HT1080 (cell line): ENCODE measurements around the gene NAPB. TPM values are rescaled to one million over a fixed set of nuclear protein-coding genes. Genes with fewer than 3 reads are reported as not detected.
A peak's percentile ranks its signal among the peaks of the same experiment; 100 is the strongest.
"Not testable (repeated sequence)": the region's sequence is repeated elsewhere in the genome, so short reads cannot be mapped to it uniquely, and the experiment has no call there.

ENCODE experiments used
- DNase-seq: peaks from one replicate; pipeline ENCODE4 v3.0.0-alpha.2; 2015; ENCODE audit warnings: low read depth
- polyA plus RNA-seq, 2 experiments: library from polyadenylated mRNA; depleted of rRNA; stranded (reverse); fragments of >200 nt; gene quantifications; 2 replicates each; pipeline ENCODE4 v1.2.3, GENCODE V29; 2015
- total RNA-seq: library from RNA; depleted of rRNA; stranded (reverse); fragments of >200 nt; shearing (Covaris generic); gene quantifications from 2 replicates; pipeline ENCODE4 v1.2.3, GENCODE V29; 2014; rRNA removed

Gene NAPB
- total RNA-seq = 3.5 and 4.2 TPM in 2 replicates
- 3.6 TPM in 2 replicates for polyA plus RNA-seq (2015; cell fraction: cytosol; rRNA removed)
- 25.3 and 31.5 TPM in 2 replicates for polyA plus RNA-seq (2015; cell fraction: nucleus; rRNA removed)

- peak; percentile 89 for DNase-seq
These were observed at the start of gene NAPB for GRCh38 chr20:23420943-23421931. Gene NAPB (minus strand): TSS chr20:23421488. CDS start chr20:23421402, 86 bp downstream.

GRCh38 chr20:23466961-23467360, 45.7 kb upstream of the NAPB start:
- not testable (repeated sequence) for DNase-seq

- no peak for DNase-seq
These were observed 39.9 kb upstream of the NAPB start for GRCh38 chr20:23461180-23461579.

GRCh38 chr20:23459461-23460150, 38.3 kb upstream of the NAPB start:
- DNase-seq = no peak

GRCh38 chr20:23456873-23457272, 35.6 kb upstream of the NAPB start:
- no peak for DNase-seq

GRCh38 chr20:23456409-23456808, 35.1 kb upstream of the NAPB start:
- no peak for DNase-seq

GRCh38 chr20:23455639-23456038, 34.4 kb upstream of the NAPB start:
- no peak for DNase-seq

- no peak for DNase-seq
These were observed 33.5 kb upstream of the NAPB start for GRCh38 chr20:23454816-23455215.

- no peak for DNase-seq
These were observed 32.6 kb upstream of the NAPB start for GRCh38 chr20:23453549-23454543.

- no peak for DNase-seq
These were observed 31.5 kb upstream of the NAPB start, which contains the start of gene CST11 for GRCh38 chr20:23452776-23453175. Gene CST11 (minus strand): TSS chr20:23452876. CDS start chr20:23452811, 65 bp downstream.

GRCh38 chr20:23451956-23452487, 30.7 kb upstream of the NAPB start:
- no peak for DNase-seq

- no peak for DNase-seq
These were observed 29.6 kb upstream of the NAPB start for GRCh38 chr20:23450877-23451276.

GRCh38 chr20:23449421-23449820, 28.1 kb upstream of the NAPB start:
- DNase-seq = peak; percentile 44

GRCh38 chr20:23448167-23448566, 26.9 kb upstream of the NAPB start:
- no peak for DNase-seq

GRCh38 chr20:23446505-23446904, 25.2 kb upstream of the NAPB start:
- peak; percentile 51 for DNase-seq

GRCh38 chr20:23445596-23446217, 24.4 kb upstream of the NAPB start:
- DNase-seq = peak; percentile 83

GRCh38 chr20:23444859-23445258, 23.6 kb upstream of the NAPB start:
- DNase-seq = no peak

- DNase-seq = no peak
These were observed 21.1 kb upstream of the NAPB start for GRCh38 chr20:23442436-23442835.

- peak; percentile 62 for DNase-seq
These were observed 20.6 kb upstream of the NAPB start for GRCh38 chr20:23441850-23442313.

GRCh38 chr20:23440004-23440403, 18.7 kb upstream of the NAPB start:
- DNase-seq = no peak
